GM23338 (cell line): Measurements from ENCODE around the gene AVPR2.

Source experiments
- CREB1 ChIP-seq: fragments of 250-450 bp; sonication (Bioruptor Pico); IDR thresholded peaks from 2 replicates; pipeline ENCODE4 v1.5.0; 2020; ENCODE audit warnings: low read depth, mild to moderate bottlenecking, moderate library complexity
- CTCF ChIP-seq, 2 experiments: fragments of 200-600 bp in 1 of 2; sonication (generic) in 1 of 2; conservative IDR thresholded peaks; 2 replicates each; pipeline versions ENCODE4 v1.5.1 to v1.6.1; 2016 to 2017; ENCODE audit warnings: antibody characterized with exemption in 2 of 2, low read depth in 2 of 2, mild to moderate bottlenecking in 2 of 2, moderate library complexity in 1 of 2
- ETS1 ChIP-seq: IDR thresholded peaks from 2 replicates; pipeline ENCODE4 v1.6.1; 2016; ENCODE audit warnings: antibody characterized with exemption
- EZH2 ChIP-seq: fragments of 200-600 bp; sonication (generic); IDR thresholded peaks from one replicate; pipeline ENCODE4 v1.8.0; 2017; ENCODE audit warnings: antibody characterized with exemption, mild to moderate bottlenecking, low read depth; ENCODE audit not compliant: unreplicated experiment
- EZH2phosphoT487 ChIP-seq: fragments of 200-600 bp; sonication (generic); IDR thresholded peaks from one replicate; pipeline ENCODE4 v1.8.1; 2018; ENCODE audit warnings: antibody characterized with exemption; ENCODE audit not compliant: unreplicated experiment
- NANOG ChIP-seq: IDR thresholded peaks from 2 replicates; pipeline ENCODE4 v1.6.1; 2016; ENCODE audit warnings: antibody characterized with exemption, borderline replicate concordance
- POLR2AphosphoS5 ChIP-seq: IDR thresholded peaks from 2 replicates; pipeline ENCODE4 v1.6.1; 2016; ENCODE audit warnings: antibody characterized with exemption, low read depth
- REST ChIP-seq: IDR thresholded peaks from one replicate; pipeline ENCODE4 v1.6.1; 2018; ENCODE audit warnings: antibody characterized with exemption; ENCODE audit not compliant: unreplicated experiment
- ZNF114 ChIP-seq: fragments of 250-450 bp; sonication (Bioruptor Pico); IDR thresholded peaks from 2 replicates; pipeline ENCODE4 v1.5.0; 2020; ENCODE audit warnings: mild to moderate bottlenecking, moderate library complexity
- ZNF331 ChIP-seq: fragments of 250-450 bp; sonication (Bioruptor Pico); IDR thresholded peaks from 2 replicates; pipeline ENCODE4 v1.5.0; 2020; ENCODE audit warnings: low read depth, mild to moderate bottlenecking, moderate library complexity
- TF ChIP-seq, protein P1 (sequence below): fragments of 250-450 bp; sonication (Bioruptor Pico); IDR thresholded peaks from 2 replicates; pipeline ENCODE4 v1.5.0; 2020; ENCODE audit warnings: mild to moderate bottlenecking, moderate library complexity

DNA sequence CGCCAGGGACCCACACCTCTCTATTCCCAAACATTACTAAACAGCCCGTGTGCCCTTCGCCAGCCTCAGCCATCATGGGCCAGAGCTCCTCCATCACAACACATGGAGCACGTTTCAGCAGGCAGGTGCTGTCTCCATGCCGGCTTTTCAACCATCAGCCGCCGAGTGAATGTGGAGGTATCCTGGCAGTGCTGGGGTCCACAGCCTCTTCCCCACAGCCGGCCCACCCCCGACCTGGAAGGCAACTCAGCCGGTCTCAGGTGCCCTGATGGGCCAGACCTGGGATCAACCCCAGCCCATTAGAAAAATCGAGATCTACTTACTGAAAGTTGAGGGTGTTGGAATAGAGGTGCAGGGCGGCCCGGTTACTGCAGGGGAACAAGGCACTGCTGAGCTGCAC is 27.3 kb downstream of the AVPR2 start:
- TF ChIP-seq CTCF (conservative IDR thresholded peaks at IDR 0.05; ENCODE audit: low read depth in 2 of 2) (no peak), POLR2AphosphoS5 (no peak), EZH2phosphoT487 (no peak), EZH2 (no peak), REST (no peak), CREB1 (CRISPR knock-in tag) (no peak), ETS1 (no peak), NANOG (no peak), ZNF114 (CRISPR knock-in tag) (no peak), ZNF331 (CRISPR knock-in tag) (no peak)
- TF ChIP-seq, protein P1, sequence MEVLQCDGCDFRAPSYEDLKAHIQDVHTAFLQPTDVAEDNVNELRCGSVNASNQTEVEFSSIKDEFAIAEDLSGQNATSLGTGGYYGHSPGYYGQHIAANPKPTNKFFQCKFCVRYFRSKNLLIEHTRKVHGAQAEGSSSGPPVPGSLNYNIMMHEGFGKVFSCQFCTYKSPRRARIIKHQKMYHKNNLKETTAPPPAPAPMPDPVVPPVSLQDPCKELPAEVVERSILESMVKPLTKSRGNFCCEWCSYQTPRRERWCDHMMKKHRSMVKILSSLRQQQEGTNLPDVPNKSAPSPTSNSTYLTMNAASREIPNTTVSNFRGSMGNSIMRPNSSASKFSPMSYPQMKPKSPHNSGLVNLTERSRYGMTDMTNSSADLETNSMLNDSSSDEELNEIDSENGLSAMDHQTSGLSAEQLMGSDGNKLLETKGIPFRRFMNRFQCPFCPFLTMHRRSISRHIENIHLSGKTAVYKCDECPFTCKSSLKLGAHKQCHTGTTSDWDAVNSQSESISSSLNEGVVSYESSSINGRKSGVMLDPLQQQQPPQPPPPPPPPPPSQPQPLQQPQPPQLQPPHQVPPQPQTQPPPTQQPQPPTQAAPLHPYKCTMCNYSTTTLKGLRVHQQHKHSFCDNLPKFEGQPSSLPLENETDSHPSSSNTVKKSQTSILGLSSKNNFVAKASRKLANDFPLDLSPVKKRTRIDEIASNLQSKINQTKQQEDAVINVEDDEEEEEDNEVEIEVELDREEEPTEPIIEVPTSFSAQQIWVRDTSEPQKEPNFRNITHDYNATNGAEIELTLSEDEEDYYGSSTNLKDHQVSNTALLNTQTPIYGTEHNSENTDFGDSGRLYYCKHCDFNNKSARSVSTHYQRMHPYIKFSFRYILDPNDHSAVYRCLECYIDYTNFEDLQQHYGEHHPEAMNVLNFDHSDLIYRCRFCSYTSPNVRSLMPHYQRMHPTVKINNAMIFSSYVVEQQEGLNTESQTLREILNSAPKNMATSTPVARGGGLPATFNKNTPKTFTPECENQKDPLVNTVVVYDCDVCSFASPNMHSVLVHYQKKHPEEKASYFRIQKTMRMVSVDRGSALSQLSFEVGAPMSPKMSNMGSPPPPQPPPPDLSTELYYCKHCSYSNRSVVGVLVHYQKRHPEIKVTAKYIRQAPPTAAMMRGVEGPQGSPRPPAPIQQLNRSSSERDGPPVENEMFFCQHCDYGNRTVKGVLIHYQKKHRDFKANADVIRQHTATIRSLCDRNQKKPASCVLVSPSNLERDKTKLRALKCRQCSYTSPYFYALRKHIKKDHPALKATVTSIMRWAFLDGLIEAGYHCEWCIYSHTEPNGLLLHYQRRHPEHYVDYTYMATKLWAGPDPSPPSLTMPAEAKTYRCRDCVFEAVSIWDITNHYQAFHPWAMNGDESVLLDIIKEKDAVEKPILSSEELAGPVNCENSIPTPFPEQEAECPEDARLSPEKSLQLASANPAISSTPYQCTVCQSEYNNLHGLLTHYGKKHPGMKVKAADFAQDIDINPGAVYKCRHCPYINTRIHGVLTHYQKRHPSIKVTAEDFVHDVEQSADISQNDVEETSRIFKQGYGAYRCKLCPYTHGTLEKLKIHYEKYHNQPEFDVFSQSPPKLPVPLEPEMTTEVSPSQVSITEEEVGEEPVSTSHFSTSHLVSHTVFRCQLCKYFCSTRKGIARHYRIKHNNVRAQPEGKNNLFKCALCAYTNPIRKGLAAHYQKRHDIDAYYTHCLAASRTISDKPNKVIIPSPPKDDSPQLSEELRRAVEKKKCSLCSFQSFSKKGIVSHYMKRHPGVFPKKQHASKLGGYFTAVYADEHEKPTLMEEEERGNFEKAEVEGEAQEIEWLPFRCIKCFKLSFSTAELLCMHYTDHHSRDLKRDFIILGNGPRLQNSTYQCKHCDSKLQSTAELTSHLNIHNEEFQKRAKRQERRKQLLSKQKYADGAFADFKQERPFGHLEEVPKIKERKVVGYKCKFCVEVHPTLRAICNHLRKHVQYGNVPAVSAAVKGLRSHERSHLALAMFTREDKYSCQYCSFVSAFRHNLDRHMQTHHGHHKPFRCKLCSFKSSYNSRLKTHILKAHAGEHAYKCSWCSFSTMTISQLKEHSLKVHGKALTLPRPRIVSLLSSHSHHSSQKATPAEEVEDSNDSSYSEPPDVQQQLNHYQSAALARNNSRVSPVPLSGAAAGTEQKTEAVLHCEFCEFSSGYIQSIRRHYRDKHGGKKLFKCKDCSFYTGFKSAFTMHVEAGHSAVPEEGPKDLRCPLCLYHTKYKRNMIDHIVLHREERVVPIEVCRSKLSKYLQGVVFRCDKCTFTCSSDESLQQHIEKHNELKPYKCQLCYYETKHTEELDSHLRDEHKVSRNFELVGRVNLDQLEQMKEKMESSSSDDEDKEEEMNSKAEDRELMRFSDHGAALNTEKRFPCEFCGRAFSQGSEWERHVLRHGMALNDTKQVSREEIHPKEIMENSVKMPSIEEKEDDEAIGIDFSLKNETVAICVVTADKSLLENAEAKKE, result no peak
